SH-SY5Y (cell line): ENCODE data around the gene CENPS.

Experiments
- GATA2 ChIP-seq: IDR thresholded peaks from 2 replicates; pipeline ENCODE4 v1.6.1; 2011; ENCODE audit warnings: mild to moderate bottlenecking, low read depth, low read length
- GATA3 ChIP-seq: IDR thresholded peaks from 2 replicates; pipeline ENCODE4 v1.6.1; 2011; ENCODE audit warnings: low read depth, mild to moderate bottlenecking, low read length, moderate library complexity

The CENPS gene

GRCh38 chr1:10430216-10431069 is at the start of gene CENPS:
Gene CENPS, plus strand, starts transcription at chr1:10430433. Its CDS starts 85 bp downstream, at chr1:10430518.
- TF ChIP-seq GATA3 (no peak), GATA2 (no peak; the same call in 1 of the 2 replicates)

DNA sequence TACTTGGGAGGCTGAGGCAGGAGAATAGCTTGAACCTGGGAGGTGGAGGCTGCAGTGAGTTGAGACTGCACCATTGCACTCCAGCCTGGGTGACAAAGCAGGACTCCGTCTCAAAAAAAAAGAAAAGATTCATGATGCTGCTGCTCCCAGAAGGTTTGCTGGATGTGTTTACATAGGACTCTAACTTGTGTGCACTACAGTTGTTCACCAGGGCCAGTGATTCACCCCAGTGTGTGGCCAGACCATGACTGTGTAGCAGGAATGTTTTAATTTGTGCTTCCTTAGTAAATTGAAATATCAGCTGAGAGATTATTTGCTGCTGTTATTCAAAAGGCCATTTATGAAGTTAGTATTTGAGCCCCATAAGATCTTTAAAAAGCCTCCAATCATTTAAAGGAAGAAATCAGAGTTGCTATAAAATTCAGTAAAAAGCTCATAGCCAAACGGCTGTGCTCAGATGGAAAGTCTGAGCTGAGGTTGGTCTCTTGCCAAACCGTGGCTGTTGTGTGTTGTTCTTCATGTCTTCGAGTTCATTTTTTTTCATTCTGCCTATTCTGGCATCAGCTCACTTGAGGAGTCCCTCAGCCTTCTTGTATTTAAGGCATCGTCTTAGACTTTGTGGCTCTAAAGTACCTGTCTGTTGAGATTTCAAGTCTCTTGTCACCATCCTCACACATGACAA is 49.5 kb upstream of the CENPS start:
- TF ChIP-seq GATA2 (no peak), GATA3 (no peak)

- no peak for TF ChIP-seq GATA3
- no peak for TF ChIP-seq GATA2
These were observed 46.6 kb upstream of the CENPS start for GRCh38 chr1:10383630-10384029.

GRCh38 chr1:10384219-10384618 is 46.0 kb upstream of the CENPS start:
- TF ChIP-seq GATA3, result no peak
- no peak for TF ChIP-seq GATA2

DNA sequence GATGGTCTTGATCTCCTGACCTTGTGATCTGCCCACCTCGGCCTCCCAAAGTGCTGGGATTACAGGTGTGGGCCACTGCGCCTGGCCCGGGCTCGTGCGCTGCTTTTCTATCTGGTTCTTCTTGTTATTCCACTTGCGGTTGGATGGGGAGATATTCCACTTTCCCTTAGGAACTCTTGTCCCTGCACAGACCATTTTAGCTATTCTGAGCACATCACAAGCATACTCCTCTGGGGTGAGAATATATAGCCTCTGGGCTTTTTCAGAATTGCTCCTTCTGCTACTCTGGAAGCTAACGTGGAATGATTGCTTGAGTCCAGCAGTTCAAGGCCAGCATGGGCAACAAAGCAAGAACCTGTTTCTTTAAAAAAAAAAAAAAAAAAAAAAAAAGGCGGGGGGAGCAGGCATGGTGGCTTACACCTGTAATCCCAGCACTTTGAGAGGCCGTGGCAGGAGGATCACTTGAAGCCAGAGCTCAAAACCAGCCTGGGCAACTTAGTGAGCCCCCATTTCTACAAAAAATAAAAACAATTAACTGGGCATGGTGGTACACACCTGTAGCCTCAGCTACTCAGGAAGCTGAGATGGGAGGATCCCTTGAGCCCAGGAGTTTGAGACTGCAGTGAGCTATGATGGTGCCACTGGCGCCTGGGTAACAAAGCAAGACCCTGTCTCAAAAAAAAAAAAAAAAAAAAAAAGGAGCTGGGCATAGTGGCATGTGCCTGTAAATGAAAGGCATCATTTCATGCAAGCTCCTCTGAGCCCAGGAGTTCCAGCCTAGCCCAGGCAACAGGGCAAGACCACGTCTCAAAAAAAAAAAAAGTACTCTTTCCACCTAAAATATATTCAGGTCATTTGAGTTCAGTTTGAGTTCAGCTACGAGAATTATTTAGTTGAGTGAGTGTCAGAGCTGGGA is 43.2 kb upstream of the CENPS start:
- TF ChIP-seq GATA3 (no peak), GATA2 (no peak)

GRCh38 chr1:10387677-10388386 is 42.4 kb upstream of the CENPS start:
- TF ChIP-seq GATA2 (no peak), GATA3 (no peak)

DNA sequence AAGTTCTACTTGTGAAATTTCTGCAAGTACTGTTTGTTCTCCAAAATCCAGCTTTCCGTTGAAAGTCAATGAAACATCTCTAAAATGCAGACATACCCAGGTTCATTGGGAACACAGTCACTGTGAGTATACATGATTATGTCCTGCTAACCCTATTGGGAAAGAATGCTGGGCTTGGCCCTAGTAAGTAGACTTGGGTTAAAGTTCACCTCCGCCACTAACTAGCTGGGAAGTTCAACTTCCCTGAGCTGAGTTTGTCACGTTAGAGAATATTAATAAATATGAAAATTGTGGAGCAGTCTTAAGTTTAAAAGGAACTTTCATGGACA is 41.9 kb upstream of the CENPS start:
- no peak for TF ChIP-seq GATA3
- TF ChIP-seq GATA2, result no peak

GRCh38 chr1:10389271-10389973 is 40.8 kb upstream of the CENPS start:
- TF ChIP-seq GATA2 (no peak), GATA3 (no peak)

GRCh38 chr1:10396870-10397269 is 33.4 kb upstream of the CENPS start:
- TF ChIP-seq GATA2 (no peak), GATA3 (no peak)

GRCh38 chr1:10398278-10398733 is 31.9 kb upstream of the CENPS start:
- no peak for TF ChIP-seq GATA3
- TF ChIP-seq GATA2, result no peak

DNA sequence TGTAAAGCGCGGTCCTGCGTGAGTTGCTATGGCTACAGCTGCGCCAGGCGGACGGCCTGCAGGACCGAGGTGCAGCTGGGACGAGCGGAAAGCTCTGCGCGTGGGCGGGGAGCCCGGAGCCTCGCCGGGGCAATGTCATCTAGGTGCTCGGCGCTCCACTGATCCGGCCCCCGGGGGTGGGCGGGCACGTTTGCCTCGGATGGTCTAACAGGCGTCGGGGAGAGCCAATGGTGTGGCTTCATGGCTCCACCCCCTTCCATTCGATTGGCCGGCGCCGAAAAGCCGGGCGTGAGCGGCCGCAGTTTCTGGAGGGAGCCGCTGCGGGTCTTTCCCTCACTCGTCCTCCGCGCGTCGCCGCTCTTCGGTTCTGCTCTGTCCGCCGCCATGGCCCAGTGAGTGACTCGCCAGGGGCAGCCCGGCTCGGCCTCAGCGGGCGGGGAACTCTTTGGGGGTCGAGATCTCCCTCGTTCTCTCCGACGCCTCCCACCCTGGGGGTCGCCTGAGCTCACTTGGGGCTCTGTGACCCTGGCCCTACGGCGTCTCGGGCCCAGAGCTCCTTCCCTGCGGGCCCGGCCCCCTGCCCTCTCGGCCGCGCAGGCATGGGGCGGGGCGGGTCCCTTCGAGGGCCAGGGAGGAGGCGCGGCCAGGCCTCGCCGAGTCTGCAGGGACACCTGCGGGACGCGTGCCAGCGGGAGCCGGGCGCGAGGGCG is 31.3 kb upstream of the CENPS start, which contains the start of gene PGD:
PGD (plus strand) TSS at position 331 of the 710 bp plus-strand sequence; CDS start at position 385, 54 bp downstream.
- TF ChIP-seq GATA2, result no peak
- TF ChIP-seq GATA3, result no peak

- TF ChIP-seq GATA3 (no peak), GATA2 (no peak)
These were observed 30.7 kb upstream of the CENPS start for GRCh38 chr1:10399444-10399941.
